Parathyroid adenoma (tissue), 2 donors: Measurements from ENCODE around the gene ADAM22.

Experiments used
- H2AFZ ChIP-seq: fragments of 300-600 bp; sonication (generic); one replicate; pipeline ENCODE4 v1.7.0; 2017; ENCODE audit warnings: antibody characterized with exemption, mild to moderate bottlenecking
- H3K27ac ChIP-seq: fragments of 300-600 bp; sonication (generic); one replicate; pipeline ENCODE4 v1.7.0; 2017
- H3K27me3 ChIP-seq: fragments of 300-600 bp; sonication (generic); one replicate; pipeline ENCODE4 v1.7.0; 2017; ENCODE audit warnings: low read length; ENCODE audit not compliant: control insufficient read depth, insufficient read depth
- H3K36me3 ChIP-seq: fragments of 300-600 bp; sonication (generic); one replicate; pipeline ENCODE4 v1.7.0; 2017; ENCODE audit warnings: low read length; ENCODE audit not compliant: control insufficient read depth, insufficient read depth
- H3K4me1 ChIP-seq: fragments of 300-600 bp; sonication (generic); one replicate; pipeline ENCODE4 v1.7.0; 2017; ENCODE audit warnings: control low read depth
- H3K4me2 ChIP-seq: fragments of 300-600 bp; sonication (generic); one replicate; pipeline ENCODE4 v1.7.0; 2017; ENCODE audit warnings: low read length
- H3K4me3 ChIP-seq: fragments of 300-600 bp; sonication (generic); one replicate; pipeline ENCODE4 v1.7.0; 2017; ENCODE audit warnings: low read depth, low read length
- H3K79me2 ChIP-seq: fragments of 300-600 bp; sonication (generic); one replicate; pipeline ENCODE4 v1.7.0; 2017; ENCODE audit warnings: control low read depth
- H3K9ac ChIP-seq: fragments of 300-600 bp; sonication (generic); one replicate; pipeline ENCODE4 v1.7.0; 2017; ENCODE audit warnings: mild to moderate bottlenecking
- H3K9me3 ChIP-seq: fragments of 300-600 bp; sonication (generic); one replicate; pipeline ENCODE4 v1.7.0; 2017; ENCODE audit warnings: low read length; ENCODE audit not compliant: control insufficient read depth
- TF ChIP-seq, protein P1 (sequence below): fragments of 300-600 bp; sonication (generic); IDR thresholded peaks from one replicate; pipeline ENCODE4 v1.7.0; 2017; ENCODE audit warnings: antibody characterized with exemption, mild to moderate bottlenecking
- donor health status: primary hyperparathyroidism.

Gene ADAM22

DNA sequence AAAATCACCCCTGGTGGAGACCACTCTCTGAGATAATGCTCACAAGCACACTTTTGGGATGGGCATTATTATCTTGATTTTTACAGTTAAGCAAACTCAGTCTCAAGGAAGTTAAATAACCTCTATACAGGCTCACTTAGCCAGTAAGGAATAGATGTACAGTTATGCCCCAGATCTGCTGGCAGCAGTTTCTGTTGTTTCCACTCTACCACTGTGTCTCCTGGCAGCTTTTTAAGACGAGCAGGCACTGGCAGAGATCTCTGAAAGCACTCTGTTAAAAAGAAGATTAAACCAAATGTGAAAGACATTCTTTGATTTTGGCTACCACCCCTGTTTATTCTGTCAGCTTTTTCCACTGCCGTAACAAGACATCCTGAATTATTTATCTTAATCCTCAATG is 212.6 kb downstream of the ADAM22 start:
- Histone ChIP-seq H3K27me3 (no peaks in the 10 kb centered on the region), H3K4me1 (no peaks in the 10 kb centered on the region), H2AFZ (no peak overlapping the region), H3K36me3 (no peaks in the 10 kb centered on the region), H3K27ac (no peak overlapping the region), H3K4me3 (no peak overlapping the region), H3K9me3 (no peaks in the 10 kb centered on the region), H3K9ac (no peak overlapping the region), H3K79me2 (no peaks in the 10 kb centered on the region), H3K4me2 (no peak overlapping the region)
- TF ChIP-seq, protein P1, sequence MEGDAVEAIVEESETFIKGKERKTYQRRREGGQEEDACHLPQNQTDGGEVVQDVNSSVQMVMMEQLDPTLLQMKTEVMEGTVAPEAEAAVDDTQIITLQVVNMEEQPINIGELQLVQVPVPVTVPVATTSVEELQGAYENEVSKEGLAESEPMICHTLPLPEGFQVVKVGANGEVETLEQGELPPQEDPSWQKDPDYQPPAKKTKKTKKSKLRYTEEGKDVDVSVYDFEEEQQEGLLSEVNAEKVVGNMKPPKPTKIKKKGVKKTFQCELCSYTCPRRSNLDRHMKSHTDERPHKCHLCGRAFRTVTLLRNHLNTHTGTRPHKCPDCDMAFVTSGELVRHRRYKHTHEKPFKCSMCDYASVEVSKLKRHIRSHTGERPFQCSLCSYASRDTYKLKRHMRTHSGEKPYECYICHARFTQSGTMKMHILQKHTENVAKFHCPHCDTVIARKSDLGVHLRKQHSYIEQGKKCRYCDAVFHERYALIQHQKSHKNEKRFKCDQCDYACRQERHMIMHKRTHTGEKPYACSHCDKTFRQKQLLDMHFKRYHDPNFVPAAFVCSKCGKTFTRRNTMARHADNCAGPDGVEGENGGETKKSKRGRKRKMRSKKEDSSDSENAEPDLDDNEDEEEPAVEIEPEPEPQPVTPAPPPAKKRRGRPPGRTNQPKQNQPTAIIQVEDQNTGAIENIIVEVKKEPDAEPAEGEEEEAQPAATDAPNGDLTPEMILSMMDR, result no peak

DNA sequence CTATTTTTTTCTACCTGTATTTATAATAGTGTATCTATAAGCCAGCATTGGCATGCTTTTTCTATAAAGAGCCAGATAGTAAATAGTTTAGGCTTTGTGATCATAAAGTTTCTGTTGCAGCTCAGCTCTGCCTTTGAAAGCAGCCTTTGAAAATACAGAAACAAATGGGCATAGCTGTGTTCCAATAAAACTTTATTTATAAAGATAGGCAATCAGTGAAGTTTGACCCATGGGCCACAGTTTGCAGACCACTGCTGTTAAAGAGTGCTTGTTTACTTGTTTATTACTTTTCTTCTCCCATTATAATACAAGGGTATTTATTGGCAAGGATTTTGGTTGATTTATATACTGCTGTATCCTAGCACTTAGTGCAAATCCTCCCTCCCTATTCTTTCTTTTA is 213.3 kb downstream of the ADAM22 start:
- Histone ChIP-seq H3K9ac (no peak overlapping the region), H3K4me1 (no peaks in the 10 kb centered on the region)
- TF ChIP-seq, protein P1, result no peak

DNA sequence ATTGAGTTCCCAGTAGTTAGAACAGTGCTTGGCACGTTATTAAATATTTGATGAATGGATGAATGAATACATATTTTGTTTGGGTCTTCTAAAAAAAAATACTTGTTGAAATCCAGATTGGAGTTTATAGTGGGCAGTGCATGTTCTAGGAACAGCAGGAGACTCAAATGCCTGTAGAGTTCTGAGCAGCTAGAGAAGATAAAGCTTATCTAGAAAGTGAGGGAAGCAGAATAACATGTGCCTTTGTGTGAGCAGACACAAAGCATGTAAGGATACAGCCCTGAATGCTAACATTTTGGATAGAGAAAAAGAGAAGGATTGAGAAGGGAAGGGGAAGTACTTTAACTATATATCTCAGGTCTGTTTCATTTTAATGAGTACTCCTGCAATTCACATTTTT is 213.9 kb downstream of the ADAM22 start:
- Histone ChIP-seq H3K9me3 (no peaks in the 10 kb centered on the region), H3K4me1 (no peaks in the 10 kb centered on the region), H3K4me3 (no peak overlapping the region), H3K4me2 (no peak overlapping the region), H3K36me3 (no peaks in the 10 kb centered on the region), H2AFZ (no peak overlapping the region), H3K27ac (no peak overlapping the region), H3K9ac (no peak overlapping the region), H3K79me2 (no peaks in the 10 kb centered on the region), H3K27me3 (no peaks in the 10 kb centered on the region)
- TF ChIP-seq, protein P1, result no peak

More for the DNA sequence above, 213.3 kb downstream of the ADAM22 start:
- Histone ChIP-seq H2AFZ (no peak overlapping the region), H3K79me2 (no peaks in the 10 kb centered on the region), H3K9me3 (no peaks in the 10 kb centered on the region), H3K27me3 (no peaks in the 10 kb centered on the region), H3K27ac (no peak overlapping the region), H3K36me3 (no peaks in the 10 kb centered on the region), H3K4me3 (no peak overlapping the region), H3K4me2 (no peak overlapping the region)

DNA sequence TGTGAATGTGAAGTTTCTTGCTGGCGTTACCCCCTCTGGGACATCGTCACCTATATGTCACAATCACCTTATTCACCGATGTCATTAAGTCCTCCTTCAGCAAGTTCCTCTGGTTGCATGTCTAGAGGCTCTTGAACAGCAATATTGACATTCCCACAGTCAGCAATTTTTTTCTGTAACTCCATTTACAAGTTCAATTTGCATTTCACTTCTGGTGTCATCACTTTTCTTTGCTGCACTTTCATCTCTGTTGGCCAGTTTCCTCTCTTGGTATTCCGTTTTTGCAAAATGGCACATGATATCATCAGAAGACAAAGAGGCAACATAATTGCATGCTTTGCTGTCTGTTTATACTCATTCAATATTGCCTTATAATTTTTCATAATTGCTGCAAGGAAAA is 216.0 kb downstream of the ADAM22 start:
- Histone ChIP-seq H3K9me3 (no peaks in the 10 kb centered on the region), H3K4me1 (no peaks in the 10 kb centered on the region), H2AFZ (no peak overlapping the region), H3K4me2 (no peak overlapping the region), H3K27ac (no peak overlapping the region), H3K27me3 (no peaks in the 10 kb centered on the region), H3K9ac (no peak overlapping the region), H3K36me3 (no peaks in the 10 kb centered on the region), H3K79me2 (no peaks in the 10 kb centered on the region), H3K4me3 (no peak overlapping the region)
- TF ChIP-seq, protein P1, result no peak

DNA sequence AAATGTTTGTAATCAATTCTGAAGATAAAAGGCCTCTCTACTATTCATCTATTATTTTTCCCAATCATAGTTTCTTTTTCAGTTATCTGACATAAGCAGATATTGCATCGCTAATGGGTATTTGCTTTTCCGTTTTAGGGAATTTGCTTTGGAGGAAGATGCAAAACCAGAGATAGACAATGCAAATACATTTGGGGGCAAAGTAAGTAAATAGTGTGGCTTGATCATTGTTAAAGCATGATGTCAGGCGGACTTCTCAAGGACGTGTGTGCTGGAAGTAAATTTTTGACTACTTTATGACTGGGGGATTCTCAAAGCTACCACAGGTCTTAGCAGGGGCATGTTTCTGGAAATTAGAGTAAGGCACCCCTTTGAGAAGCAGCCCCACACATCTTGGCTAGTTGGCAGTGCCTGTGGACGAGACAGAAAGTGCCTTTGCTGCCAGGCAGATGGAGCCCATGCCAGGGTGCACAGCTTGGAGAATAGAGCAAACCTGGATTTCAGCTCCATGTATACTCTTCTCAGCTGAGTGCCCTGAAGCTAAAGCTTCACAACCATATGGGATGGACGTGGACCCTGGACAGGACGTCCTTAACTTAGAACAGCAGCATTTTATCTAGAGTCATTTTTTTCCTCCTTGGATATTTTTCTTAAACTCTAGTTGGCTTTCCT is 217.2 kb downstream of the ADAM22 start:
- no peak overlapping the region for H3K9ac ChIP-seq
- no peaks in the 10 kb centered on the region for H3K4me1 ChIP-seq
- no peaks in the 10 kb centered on the region for H3K9me3 ChIP-seq
- no peak overlapping the region for H3K4me3 ChIP-seq
- H3K27me3 ChIP-seq, result no peaks in the 10 kb centered on the region
- H3K36me3 ChIP-seq, result no peaks in the 10 kb centered on the region
- no peaks in the 10 kb centered on the region for H3K79me2 ChIP-seq
- no peak overlapping the region for H3K4me2 ChIP-seq
- TF ChIP-seq, protein P1, result no peak
- H3K27ac ChIP-seq, result no peak overlapping the region
- no peak overlapping the region for H2AFZ ChIP-seq
